Epidermal melanocyte (primary cell): ENCODE data around the gene TUBGCP2.

Experiments
- DNase-seq: peaks from one replicate; pipeline ENCODE4 v3.0.0; 2011; ENCODE audit warnings: low spot score; ENCODE audit not compliant: insufficient read length

TUBGCP2 gene

DNA sequence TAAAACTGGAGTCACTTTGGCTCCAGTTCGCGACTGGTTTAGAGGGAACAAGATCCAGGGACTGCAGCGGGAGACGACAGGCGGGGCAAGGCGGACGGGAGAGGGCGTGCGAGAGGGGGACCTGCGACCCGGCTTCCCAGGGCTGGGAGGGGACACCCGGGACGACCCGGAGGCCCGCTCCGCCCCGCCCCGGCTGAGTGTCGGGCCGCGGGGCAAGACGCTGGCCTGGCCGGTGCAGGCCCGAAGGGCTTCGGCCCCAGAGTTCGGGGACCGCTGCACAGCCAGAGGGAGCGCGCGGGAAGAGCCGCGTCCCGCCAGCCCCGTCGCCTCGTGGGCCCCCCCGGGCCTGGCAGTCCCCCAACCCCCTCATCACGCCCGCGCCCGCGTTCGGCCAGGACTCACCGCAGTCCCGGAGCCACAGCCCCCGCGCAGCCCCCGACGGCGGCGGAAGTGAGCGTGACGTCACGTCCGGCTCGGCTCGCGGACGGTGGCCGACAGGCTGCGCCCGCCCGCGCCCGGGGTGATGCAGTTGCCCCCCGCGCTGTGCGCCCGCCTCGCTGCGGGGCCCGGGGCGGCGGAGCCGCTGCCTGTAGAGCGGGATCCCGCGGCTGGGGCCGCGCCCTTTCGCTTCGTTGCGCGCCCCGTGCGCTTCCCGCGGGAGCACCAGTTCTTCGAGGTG, at the start of gene TUBGCP2, which contains the start of gene ZNF511:
TUBGCP2 (minus strand) TSS at position 452 of the 679 bp plus-strand sequence. CDS start 5,931 bp downstream, outside the sequence.
ZNF511 (plus strand) TSS at position 494 of the 679 bp plus-strand sequence; CDS start at position 524, 30 bp downstream.
- DNase-seq = peak; percentile 88

- peak; percentile 68 for DNase-seq
These were observed 48.9 kb upstream of the TUBGCP2 start, which contains the start of gene FUOM for GRCh38 chr10:133357285-133358161. Gene FUOM, minus strand, starts transcription at chr10:133358019. Its CDS starts 12 bp downstream, at chr10:133358007.

DNA sequence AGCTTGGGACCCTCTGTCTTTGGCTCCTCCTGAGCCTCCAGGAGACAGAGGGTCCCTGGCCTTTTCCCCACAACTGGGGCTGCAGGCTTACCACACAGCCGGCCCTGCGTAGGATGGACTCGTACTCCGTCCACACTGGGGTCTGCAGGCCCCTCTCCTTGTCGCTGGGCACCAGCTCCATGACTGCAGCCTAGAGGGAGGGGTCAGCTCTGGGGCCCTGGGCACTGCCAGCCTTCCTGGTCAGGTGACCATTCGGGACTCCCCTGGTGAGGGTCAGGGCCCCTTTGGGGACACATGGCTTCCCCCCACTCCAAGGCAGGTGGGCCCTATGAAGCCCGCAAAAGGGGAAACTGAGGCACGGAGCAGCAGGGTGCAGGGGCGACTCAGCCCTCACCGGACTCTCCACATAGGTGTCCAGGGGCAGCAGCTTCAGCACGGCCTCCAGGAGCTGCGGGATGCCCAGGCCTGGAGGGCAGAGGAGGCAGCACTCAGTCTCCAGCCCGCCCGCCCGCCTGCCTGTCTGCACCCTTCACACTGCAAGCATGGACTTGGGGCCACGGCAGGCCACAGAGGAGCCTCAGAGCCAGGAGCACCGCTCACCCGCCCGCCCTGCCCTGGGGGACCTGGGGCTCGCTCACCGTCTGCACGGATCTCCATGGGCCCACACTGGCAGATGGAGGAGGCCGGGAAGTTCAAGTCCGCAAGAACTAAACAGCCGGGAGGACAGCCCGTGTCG, 48.0 kb upstream of the TUBGCP2 start:
- DNase-seq = no peak

DNA sequence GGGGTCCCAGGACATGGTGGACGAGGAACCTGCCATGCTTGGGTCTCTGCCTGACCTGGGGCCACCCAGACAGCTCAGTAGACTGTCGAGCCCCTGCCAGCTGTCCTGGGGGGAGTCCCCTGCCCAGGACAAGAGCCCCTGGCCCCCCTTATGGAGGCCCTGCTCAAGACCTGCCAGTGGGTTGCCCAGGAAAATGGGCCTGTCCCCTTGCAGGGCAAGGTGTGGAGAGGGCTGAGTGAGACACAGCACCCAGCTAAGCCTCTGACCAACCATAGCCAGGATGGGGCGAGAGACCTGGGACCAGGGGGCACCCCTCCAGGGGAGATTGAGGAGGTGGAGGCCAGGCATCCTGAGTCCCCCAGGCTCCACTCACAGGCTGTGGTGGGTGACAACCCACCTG, 47.3 kb upstream of the TUBGCP2 start:
- DNase-seq = no peak

DNA sequence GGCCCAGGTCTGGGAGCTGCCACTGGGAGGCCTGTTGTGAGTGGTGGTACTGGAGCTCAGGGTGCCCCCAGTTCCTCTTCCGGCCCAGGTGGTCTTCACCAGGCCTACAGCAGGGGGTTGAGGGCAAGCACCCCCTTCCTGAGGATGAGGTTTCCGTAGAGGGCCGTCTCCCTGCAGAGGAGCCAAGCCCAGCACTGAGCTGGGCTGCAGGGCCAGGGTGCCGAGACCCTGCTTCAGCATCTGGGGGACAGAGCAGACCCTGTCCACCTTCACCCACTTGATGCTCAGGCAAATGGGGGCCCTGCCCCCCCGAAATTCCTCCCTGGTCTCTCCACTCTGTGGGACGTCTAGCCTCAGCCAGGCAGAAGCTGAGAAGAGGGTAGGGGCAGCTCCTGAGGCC, 46.6 kb upstream of the TUBGCP2 start:
- DNase-seq = no peak

DNA sequence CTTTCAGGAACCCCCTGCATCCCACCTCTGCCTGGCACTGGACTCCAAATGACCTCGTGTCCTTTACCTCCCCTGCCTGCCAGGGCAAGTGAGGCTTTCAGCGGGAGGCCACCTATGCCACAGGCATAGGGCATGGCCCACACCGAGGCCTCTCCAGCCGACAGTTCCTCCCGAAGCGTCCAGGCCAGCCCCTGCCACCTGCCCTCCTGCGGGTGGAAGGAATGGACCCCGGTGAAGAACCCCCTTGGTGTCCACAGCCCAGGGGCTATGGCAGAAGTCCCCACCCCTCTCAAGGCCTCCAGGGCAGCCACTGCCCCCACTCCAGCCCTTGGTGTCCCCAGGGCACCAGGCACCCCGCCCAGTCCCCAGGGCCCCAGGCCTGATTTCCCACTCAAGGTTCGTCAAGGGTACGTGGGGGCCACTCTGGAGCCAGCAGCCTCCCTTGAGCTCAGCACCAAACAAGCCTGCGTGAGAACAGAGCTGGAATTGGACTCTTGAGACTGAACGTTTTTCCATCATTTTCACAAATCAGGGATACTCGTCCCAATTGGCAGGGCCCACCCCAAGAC, 46.1 kb upstream of the TUBGCP2 start:
- DNase-seq = no peak

DNA sequence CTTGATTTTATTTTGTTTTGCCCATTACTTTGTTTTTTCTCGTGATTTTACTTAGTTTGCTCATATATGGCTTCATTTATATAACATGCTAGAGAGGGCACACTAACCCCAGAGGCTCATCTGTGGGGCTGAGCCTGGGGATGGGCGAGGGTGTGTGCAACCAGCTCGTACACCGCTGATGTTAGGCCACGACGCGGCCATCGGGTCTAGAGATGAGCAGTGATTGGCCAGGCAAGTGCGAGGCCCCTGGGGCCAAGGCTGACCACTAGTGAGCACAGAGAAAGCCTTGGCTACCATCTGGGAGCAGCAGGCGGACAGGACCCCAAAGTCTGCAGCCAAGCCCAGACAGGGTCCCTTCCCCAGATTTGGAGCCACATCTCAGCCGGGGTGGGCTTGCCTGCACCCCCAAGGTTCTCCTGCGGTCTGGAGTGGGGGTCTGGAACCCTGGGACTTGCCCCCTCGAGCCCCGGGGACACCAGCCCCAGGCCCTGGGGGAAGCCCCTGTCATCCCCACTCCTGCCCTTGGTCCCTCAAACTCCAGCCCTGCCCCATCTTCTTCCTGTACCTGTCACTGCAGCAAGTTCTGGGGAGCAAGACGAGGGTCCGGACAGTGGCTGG, 45.4 kb upstream of the TUBGCP2 start:
- DNase-seq = no peak

GRCh38 chr10:133353202-133353959, 44.7 kb upstream of the TUBGCP2 start:
- DNase-seq = no peak

DNA sequence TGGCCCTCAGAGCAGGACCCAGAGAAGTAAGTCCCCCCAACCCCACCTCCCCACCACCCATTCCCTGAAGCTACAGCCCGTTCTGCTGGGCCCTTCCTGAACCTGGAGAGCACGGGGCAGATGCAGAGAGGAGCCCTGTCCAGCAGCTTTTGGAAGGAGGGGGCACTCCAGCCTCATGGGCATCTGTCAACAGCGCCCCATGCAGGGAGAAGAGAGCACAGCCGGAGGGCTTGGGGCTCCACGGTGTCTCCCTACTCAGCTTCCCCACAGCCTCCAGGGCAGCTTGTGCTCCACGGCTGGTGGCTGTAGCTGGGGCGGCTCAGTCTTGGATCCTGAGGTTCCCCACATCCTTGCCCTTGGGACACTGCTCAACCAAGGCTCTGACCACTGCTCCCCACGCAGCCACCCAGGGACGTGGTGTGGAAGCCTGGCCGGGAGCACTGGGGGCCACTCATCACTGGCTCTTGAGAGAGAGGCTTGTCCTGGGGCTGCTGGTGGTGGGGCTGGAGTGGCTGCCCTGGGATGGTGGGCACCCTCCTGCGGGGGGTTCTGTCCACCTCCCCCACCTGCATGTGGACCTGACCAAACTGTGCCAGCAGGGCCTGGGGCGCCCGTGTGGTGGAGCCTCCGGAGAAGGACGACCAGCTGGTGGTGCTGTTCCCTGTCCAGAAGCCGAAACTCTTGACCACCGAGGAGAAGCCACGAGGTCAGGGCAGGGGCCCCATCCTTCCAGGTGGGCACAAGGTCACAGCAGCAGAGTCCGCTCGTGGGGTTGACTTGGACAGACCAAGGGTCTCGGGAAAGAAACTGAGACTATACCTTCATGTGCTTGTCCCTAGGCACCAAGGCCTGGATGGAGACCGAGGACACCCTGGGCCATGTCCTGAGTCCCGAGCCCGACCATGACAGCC, 43.0 kb upstream of the TUBGCP2 start:
- no peak for DNase-seq

DNA sequence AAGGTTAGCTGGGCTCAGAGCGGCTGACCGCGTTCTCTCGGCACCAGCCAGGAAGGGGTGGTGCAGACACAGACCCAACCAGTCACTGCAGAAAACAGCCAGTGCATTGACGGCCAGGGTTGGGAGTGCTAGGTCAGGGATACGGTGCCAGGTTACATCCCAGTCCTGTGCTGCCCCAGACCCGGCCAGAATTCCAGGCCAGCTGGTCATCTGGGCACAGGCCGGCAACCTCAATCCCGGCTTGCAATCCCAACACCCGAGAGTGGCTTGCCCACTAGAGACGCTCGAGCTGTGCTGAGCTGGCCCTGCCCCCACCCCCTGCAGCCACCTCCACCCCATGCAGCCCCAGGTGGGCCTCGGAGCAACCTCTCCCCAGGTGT, 42.3 kb upstream of the TUBGCP2 start:
- DNase-seq = no peak

DNA sequence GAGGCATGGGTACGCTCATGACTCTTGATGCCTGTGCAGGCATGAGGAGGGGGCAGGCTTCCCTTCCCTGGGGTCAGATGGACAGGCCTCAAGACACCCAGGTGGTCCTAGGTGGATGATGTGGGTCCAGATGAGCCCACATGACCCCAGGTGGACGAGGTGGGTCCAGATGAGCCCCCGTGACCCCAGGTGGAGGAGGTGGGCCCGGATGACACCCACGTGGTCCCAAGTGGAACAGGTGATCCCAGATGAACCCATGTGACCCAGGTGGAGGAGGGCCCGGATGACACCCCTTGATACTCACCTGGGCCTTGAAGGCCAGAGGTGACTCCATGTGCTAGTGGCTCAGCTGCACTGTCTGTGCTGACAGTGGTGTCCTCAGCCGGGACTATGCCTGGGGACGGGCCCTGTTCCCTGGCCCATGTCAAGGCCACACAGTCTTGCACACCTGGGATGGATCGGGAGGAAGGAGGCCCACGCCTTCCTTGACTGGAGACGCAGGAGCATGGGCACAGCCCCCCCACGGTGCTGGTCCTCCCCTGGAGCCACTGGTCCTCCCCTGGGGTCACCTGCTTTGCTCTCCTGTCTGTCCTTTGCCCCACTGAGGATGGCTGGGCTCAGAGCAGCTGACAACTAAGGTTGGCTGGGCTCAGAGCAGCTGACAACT, 41.7 kb upstream of the TUBGCP2 start:
- DNase-seq = no peak

- DNase-seq = no peak
These were observed 40.9 kb upstream of the TUBGCP2 start for GRCh38 chr10:133349577-133350011.

DNA sequence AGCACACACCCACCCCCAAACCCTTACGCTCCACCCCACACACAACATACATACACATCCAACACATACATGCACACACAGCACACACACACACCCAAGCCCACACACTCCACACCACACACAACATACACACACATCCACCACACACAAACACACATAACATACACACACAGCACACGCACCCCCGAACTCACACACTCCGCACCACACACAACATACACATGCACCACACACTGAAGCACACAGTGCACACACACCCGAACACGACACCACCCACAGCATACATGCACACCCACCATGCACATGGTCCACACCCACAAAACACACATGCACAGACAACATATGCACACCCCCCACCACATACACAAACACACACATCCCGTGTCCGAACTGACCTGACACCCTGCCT, 40.5 kb upstream of the TUBGCP2 start:
- no peak for DNase-seq

DNA sequence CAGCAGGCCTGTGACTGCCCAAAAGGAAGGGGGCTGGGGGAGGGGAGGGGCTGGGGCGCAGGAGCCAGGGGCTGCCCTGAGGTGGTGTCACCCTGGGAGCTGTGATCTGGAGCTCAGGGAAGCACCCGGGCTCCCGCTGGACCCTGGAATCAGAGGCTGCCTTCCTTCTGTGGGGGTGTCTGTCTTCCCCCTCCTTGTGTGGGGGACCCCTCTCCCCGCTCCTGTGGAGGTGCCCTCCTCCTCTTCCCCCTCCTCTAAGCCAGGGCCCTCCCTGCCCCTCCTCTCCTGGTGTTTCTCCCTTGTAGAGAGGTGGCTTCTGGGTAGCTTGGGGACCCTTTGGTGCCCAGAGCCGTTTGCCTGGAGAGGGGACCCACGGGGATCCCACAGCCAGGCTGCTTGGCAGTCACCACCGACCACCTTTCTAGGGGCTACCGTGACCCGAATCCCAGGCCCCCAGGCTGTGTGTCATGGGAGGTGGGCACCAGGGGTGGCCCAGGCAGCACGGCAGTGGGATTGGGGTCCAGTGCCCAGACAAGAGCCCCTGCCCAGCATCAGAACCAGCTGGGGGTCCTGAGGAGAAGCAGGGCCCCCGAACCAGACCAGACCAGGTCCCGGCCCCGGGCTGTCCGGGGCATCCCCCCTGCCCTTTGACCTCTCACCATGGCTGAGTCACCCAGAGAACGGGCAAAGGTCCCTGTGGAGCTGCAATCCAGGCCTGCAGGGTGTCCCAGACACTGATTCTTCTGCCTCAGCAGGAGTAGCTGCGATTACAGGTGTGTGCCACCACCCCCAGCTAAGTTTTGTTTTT, 39.2 kb upstream of the TUBGCP2 start:
- no peak for DNase-seq

DNA sequence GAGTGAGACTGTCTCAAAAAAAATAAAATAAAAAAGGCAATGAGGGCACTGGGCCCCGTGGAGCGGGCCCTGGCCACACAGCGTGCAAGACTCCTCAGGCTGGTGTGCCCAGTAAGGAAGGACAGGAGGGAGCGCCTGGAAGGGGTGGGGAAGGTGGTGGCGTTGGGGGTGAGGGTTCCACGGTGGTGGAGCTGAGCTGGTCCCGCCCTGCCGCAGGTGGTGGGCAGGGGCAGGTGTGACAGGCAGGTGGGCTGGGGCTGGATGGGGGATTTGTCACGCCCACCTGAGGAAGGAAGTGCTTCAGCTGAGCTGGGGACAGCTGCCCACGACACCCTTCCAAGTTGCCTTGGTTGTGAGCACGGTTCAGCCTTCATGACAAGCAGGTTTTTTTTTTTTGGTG, 37.7 kb upstream of the TUBGCP2 start:
- no peak for DNase-seq

DNA sequence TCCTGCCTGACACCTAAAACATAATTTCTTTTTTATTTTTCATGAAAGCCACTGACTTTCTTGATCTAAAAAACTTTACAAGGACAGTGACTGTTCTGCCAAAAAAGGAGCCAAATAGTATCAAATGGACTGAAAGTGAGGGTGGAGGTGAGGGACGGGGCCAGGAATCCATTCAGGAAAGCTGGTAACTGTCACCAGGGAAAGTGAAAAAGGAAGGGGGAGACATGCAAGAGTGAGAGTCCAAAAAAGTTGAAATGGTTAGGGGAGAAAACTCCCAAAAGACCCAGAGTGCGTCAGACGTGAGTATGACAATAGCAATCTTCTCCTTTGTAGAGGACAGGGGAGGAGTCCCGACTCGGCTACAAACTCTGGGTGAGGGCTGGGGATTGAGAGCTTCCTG, 35.6 kb upstream of the TUBGCP2 start:
- DNase-seq = no peak

DNA sequence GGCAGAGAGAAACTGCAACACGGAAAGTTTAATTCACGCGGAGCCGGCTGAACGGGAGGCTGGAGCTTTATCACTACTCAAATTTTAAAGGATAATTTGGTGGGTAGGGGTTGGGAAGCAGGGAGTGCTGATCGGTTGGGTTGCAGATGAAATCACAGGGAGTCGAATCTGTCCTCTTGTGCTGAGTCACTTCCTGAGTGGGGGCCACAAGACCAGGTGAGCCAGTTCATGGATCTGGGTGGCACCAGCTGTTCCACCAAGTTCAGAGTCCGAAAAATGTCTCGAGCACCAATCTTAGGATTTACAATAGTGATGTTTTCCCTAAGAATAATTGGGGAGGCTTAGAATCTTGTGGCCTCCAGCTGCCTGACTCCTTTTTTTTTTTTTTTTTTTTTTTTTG, 34.9 kb upstream of the TUBGCP2 start:
- DNase-seq = no peak

- DNase-seq = no peak
These were observed 34.3 kb upstream of the TUBGCP2 start for GRCh38 chr10:133342942-133343341.
